Transverse colon (tissue), 4 donors: ENCODE measurements around the gene TEKT1. TPM values are rescaled to one million over a fixed set of nuclear protein-coding genes. Genes with fewer than 3 reads are reported as not detected.

Source experiments
- DNase-seq: peaks from one replicate; pipeline ENCODE4 v3.0.0-alpha.2; 2019
- H3K27ac ChIP-seq, 4 donors: fragments of 200-600 bp; sonication (generic); 2 replicates each; pipeline ENCODE4 v1.5.1; 2016 to 2018; ENCODE audit warnings: inconsistent platforms in 4 of 4
- H3K27me3 ChIP-seq: fragments of 200-600 bp; sonication (generic); 2 replicates; pipeline ENCODE4 v1.5.1; 2017; ENCODE audit warnings: inconsistent platforms
- H3K36me3 ChIP-seq, 4 donors: fragments of 200-600 bp; sonication (generic); 2 replicates each; pipeline ENCODE4 v1.5.1; 2017 to 2019; ENCODE audit warnings: inconsistent platforms in 4 of 4
- H3K4me1 ChIP-seq, 4 donors: fragments of 200-600 bp; sonication (generic); 2 replicates each; pipeline ENCODE4 v1.5.1; 2017 to 2020; ENCODE audit warnings: inconsistent platforms in 4 of 4
- H3K4me3 ChIP-seq, 4 donors: fragments of 200-600 bp; sonication (generic); 1 replicate in 1 of 4; 2 replicates in 3 of 4; pipeline versions ENCODE4 v1.5.1 to v1.6.1; 2017 to 2019; ENCODE audit warnings: inconsistent platforms in 4 of 4
- H3K9me3 ChIP-seq, 2 donors: fragments of 200-600 bp; sonication (generic); 2 replicates each; pipeline ENCODE4 v1.5.1; 2017 to 2019; ENCODE audit warnings: inconsistent platforms in 2 of 2
- EP300 ChIP-seq: sonication (generic); formaldehyde crosslinking; IDR thresholded peaks from one replicate; pipeline ENCODE4 v1.6.1; 2017; ENCODE audit warnings: antibody characterized with exemption, low read depth
- POLR2A ChIP-seq: fragments of 450-650 bp; IDR thresholded peaks from one replicate; pipeline ENCODE4 v1.6.1; 2016; ENCODE audit warnings: antibody characterized with exemption, mild to moderate bottlenecking, moderate library complexity
- POLR2AphosphoS5 ChIP-seq, 3 donors: sonication (generic); formaldehyde crosslinking; IDR thresholded peaks; one replicate each; pipeline ENCODE4 v1.6.1; 2016; ENCODE audit warnings: antibody characterized with exemption in 3 of 3
- WGBS, 2 donors: methylation state at CpG; one replicate each; pipeline ENCODE4 v1.1.5; 2018; ENCODE audit warnings: low coverage in 1 of 2; 5-methylcytosine and 5-hydroxymethylcytosine counted together
- in situ Hi-C, 4 donors: fragments of 200-750 bp; cut with MboI; loops; one replicate each; pipeline versions ENCODE4 v1.15.0 to v1.15.1; 2017; ENCODE audit warnings: low sequenced_read_pairs in 3 of 4, low pct_ligation_motif_present in 1 of 4, low pct_unique_long_range_greater_than_20kb in 1 of 4
- intact Hi-C: fragments of 100-400 bp; cut with DNase I; formaldehyde crosslinking; loops from one replicate; pipeline ENCODE4 v1.15.1; 2023; ENCODE audit warnings: low total_unique reads
- total RNA-seq, 4 donors: library from RNA; depleted of rRNA; stranded (reverse); fragments of >200 nt; gene quantifications; one replicate each; pipeline ENCODE4 v1.1.0, GENCODE V29; 2016
- TF ChIP-seq, protein P1 (sequence below), 5 experiments: fragments of 200-600 bp in 3 of 5; fragments of 450-650 bp in 2 of 5; sonication (generic) in 3 of 5; IDR thresholded peaks; 1 replicate in 2 of 5; 2 replicates in 3 of 5; pipeline ENCODE4 v1.5.1; 2016 to 2017; ENCODE audit warnings: antibody characterized with exemption in 5 of 5, inconsistent platforms in 3 of 5, mild to moderate bottlenecking in 2 of 5, moderate library complexity in 1 of 5

The TEKT1 gene
- total RNA-seq, 4 donors from 2014 or later, result not detected

DNA sequence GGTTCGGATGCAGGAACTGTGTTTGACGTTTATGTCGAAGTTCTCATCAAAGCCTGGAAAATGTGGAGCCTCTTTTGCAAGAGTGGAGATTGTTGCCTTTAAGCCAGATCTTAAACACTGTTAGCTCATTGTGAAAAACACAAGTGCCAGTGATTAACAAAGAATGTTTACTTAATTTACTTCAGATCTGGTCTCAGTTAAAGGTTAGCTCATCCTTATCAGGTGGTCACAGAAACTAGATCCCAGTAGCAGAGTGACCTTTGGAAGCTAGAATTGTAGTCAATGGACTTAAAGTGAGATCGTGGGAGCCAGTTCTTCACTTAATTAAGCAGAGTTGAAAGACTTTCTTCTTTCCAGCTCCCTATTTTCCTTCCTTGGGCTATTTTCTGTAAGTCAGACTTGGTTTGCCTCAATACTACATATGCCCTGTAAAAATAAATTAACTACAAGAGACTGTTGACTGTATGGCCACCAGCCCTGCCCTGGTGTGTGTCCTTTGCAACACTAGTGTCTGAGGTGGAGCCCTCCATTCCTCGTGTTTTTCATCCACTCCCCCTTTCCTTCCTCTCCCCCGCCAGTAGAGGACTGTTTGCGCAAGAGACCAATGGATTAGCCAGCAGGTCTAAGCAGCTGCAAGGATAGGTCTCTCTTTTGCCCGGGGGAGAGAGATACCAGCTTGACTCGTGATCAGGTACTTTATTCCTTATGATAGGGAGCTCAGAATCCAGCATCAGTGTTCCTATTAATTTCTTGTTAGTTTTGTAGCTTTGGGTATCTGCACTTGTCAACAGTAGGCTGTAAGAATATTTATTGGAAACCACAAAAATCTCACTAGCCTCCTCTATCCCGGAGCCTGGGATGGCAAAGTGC is 35.3 kb downstream of the TEKT1 start:
- 55 to 64% methylated on average over 7 to 10 of the region's 10 CpGs for WGBS, 2 donors
- H3K27ac ChIP-seq, result no peak overlapping the region
- DNase-seq, result no peak
- no peaks in the 10 kb centered on the region for H3K36me3 ChIP-seq
- no peak for TF ChIP-seq EP300
- TF ChIP-seq, protein P1, sequence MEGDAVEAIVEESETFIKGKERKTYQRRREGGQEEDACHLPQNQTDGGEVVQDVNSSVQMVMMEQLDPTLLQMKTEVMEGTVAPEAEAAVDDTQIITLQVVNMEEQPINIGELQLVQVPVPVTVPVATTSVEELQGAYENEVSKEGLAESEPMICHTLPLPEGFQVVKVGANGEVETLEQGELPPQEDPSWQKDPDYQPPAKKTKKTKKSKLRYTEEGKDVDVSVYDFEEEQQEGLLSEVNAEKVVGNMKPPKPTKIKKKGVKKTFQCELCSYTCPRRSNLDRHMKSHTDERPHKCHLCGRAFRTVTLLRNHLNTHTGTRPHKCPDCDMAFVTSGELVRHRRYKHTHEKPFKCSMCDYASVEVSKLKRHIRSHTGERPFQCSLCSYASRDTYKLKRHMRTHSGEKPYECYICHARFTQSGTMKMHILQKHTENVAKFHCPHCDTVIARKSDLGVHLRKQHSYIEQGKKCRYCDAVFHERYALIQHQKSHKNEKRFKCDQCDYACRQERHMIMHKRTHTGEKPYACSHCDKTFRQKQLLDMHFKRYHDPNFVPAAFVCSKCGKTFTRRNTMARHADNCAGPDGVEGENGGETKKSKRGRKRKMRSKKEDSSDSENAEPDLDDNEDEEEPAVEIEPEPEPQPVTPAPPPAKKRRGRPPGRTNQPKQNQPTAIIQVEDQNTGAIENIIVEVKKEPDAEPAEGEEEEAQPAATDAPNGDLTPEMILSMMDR (IDR thresholded peaks at IDR 0.05), result no peak
- TF ChIP-seq POLR2AphosphoS5 (IDR thresholded peaks at IDR 0.05), result no peak
- TF ChIP-seq POLR2A, result no peak
- H3K4me3 ChIP-seq, result no peak overlapping the region
- no peaks in the 10 kb centered on the region for H3K9me3 ChIP-seq
- intact Hi-C loops (no loop called here), in situ Hi-C loops (loop anchor here in 1 of 4 donors (25.0 kb wide), 1 partner anchor 109 kb away; no protein-coding TSS in a partner anchor)
- peaks cover 34% of the 10 kb centered on the region for H3K27me3 ChIP-seq
- no peaks in the 10 kb centered on the region for H3K4me1 ChIP-seq

GRCh38 chr17:6793748-6794493 is 37.6 kb downstream of the TEKT1 start:
- H3K4me1 ChIP-seq, result no peaks in the 10 kb centered on the region
- no peak for TF ChIP-seq POLR2AphosphoS5 (IDR thresholded peaks at IDR 0.05)
- no peak for TF ChIP-seq EP300
- TF ChIP-seq, protein P1 (IDR thresholded peaks at IDR 0.05), result no peak
- TF ChIP-seq POLR2A, result no peak
- WGBS, 2 donors, result 70 to 88% methylated on average over 3 to 5 of the region's 5 CpGs
- H3K36me3 ChIP-seq, result no peaks in the 10 kb centered on the region
- H3K4me3 ChIP-seq, result no peak overlapping the region
- intact Hi-C loops, result no loop called here
- in situ Hi-C loops, result loop anchor here in 1 of 4 donors (25.0 kb wide), 1 partner anchor 107 kb away; no protein-coding TSS in a partner anchor
- H3K27me3 ChIP-seq, result peaks cover 53% of the 10 kb centered on the region
- H3K9me3 ChIP-seq, result no peaks in the 10 kb centered on the region
- DNase-seq, result no peak
- no peak overlapping the region for H3K27ac ChIP-seq

DNA sequence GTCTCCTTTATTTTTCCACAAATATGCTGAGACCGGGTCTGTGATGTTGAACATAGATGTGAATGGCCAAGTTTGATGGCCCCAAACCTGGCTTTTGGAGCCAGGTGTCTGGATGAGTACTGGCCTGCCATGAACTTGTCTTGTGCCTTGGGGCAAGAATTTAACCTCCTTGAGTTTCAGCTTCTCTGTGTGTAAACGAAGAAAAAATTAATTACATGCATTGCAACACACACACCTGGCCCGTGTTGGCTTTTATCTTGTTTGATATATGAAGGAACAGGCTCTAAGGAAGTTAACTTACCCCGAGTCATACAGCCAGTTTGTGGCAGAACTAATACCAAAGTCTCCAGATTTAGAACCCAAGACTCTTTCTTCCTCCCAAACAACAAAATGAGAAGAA is 42.4 kb downstream of the TEKT1 start:
- intact Hi-C loops (no loop called here), in situ Hi-C loops (loop anchor here in 1 of 4 donors (25.0 kb wide), 1 partner anchor 102 kb away; no protein-coding TSS in a partner anchor)
- Histone ChIP-seq H3K4me1 (no peaks in the 10 kb centered on the region), H3K27ac (no peak overlapping the region), H3K36me3 (no peaks in the 10 kb centered on the region), H3K27me3 (peaks cover 75% of the 10 kb centered on the region), H3K4me3 (no peak overlapping the region), H3K9me3 (no peaks in the 10 kb centered on the region)
- TF ChIP-seq, protein P1 (IDR thresholded peaks at IDR 0.05), result no peak
- TF ChIP-seq POLR2A (no peak), POLR2AphosphoS5 (IDR thresholded peaks at IDR 0.05) (no peak), EP300 (no peak)
- DNase-seq, result no peak
- 29 to 56% methylated on average over 1 to 4 of the region's 4 CpGs for WGBS, 2 donors

GRCh38 chr17:6787081-6787693 is 44.3 kb downstream of the TEKT1 start:
- H3K27ac ChIP-seq, result no peak overlapping the region
- DNase-seq, result no peak
- peaks cover 79% of the 10 kb centered on the region for H3K27me3 ChIP-seq
- no peak overlapping the region for H3K4me3 ChIP-seq
- H3K4me1 ChIP-seq, result no peaks in the 10 kb centered on the region
- peaks cover 3 to 5% of the 10 kb centered on the region in 2 donors for H3K9me3 ChIP-seq
- intact Hi-C loops (no loop called here), in situ Hi-C loops (loop anchor here in 1 of 4 donors (25.0 kb wide), 1 partner anchor 100 kb away; no protein-coding TSS in a partner anchor)
- WGBS, 2 donors, result 36 to 44% methylated on average over 8 to 10 of the region's 10 CpGs
- no peaks in the 10 kb centered on the region for H3K36me3 ChIP-seq
- TF ChIP-seq, protein P1 (IDR thresholded peaks at IDR 0.05), result no peak
- no peak for TF ChIP-seq POLR2A
- no peak for TF ChIP-seq EP300
- no peak for TF ChIP-seq POLR2AphosphoS5 (IDR thresholded peaks at IDR 0.05)
